ENCODE results near the gene ALPK1. TPM values are rescaled to one million over a fixed set of nuclear protein-coding genes. Genes with fewer than 3 reads are reported as not detected.

The ALPK1 gene
- polyA plus RNA-seq, 3 donors, result 10.1 to 18.5 (median 12.8) TPM

DNA sequence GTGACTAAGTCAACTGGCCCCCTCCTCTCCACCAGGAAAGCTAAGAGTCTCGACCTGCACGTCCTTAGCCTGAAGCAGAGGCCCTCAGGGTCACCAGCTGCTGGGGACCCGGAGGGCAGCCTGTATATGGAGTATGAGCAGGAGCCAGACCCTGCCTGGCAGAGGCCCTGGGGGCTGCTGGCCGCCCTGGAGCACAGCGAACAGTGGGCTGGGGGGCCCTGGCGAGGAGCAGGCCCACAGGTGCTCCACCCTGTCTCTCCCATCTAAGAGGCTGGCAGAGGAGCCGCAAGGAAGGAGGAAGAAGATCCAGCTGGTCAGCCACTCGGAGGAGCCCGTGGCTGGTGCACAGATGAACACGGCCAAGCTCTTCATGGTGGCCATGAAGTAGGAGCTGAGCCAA lies 61.2 kb downstream of the ALPK1 start:
- no peak for DNase-seq (ENCODE audit: extremely low read depth in 1 of 11, low read depth in 9 of 11, low spot score in 4 of 11)

DNA sequence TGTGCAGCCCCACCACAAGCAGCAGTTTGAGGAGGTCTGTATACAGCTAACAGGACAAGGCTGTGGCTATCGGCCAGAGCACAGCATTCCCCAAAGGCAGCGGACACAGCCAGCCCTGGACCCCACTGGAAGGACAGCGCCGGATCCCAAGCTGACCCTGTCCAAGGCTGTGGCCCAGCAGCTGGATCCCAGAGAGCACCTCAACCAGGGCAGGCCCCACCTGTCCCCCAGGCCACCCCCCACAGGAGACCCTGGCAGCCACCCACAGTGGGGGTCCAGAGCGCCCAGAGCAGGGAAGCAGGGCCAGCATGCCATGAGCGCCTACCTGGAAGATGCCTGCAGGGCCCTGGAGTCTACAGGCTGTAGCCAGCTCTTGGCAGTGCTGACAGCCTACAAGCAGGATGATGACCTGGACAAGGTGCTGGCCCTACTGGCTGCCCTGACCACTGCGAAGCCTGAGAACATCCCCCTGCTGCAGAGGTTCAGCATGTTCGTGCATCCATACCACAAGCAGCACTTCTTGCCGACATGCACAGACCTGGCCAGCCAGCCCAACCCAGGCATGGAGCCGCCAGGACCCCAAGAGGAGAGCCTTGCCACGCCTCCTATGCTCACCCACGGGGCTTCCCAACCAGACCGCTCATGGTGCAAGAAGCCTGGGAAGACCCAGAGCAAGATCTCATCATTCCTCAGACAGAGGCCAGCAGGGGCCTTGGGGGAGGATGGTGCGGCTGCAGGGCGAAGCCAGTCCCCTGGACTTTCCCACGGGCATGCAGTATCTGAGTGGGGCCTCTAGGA lies 62.0 kb downstream of the ALPK1 start:
- no peak for DNase-seq (ENCODE audit: extremely low read depth in 1 of 11, low read depth in 9 of 11, low spot score in 4 of 11)

DNA sequence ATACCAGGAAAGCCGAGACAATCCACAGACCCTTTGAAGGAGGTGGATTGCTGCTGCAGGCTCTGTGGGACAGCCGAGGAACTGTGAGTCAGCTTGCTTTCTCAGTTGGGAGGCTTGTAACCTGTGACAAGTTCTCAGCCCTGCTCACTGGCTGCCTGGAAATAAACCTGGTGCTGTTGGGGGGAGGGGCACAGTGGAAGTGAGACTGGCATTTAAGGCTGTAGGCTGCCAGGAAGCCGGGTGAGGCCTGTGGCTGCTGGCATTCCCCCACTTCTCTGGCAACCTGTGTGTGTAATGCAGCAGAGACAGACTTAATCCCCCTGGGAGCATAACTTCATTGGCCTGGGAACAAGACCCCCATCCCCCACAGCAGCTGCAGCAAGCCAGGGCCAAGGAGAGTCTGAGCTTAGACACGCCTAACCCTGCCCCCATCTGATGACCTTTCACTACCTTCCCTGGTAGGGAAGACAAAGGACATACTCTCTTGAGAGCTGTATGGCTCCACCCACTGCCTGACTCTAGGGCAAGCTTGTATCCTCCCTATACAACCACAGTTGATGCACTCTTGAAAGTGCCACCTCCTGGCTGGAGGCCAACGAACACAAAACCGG lies 64.1 kb downstream of the ALPK1 start:
- DNase-seq (ENCODE audit: extremely low read depth in 1 of 11, low read depth in 9 of 11, low spot score in 4 of 11), result no peak

DNA sequence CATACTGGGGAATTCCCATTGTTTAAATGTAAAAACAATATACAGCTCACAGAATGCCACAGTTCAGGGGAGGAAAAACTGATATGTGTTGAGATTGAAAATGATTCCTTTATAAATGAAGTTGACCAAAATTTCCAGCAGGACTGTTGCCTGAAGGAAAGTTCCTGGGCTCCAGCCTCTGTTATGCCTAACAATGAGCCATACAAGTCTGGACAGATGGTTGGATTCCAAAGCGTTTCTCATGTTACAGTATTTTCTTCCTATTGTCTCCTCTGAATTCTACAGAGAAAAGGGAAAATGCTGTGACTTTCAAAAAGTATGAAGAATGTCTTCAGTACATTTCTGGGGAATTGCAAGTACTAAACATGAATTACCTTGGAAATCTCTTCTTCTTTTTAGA lies 73.3 kb downstream of the ALPK1 start:
- no peak for DNase-seq (ENCODE audit: extremely low read depth in 1 of 11, low read depth in 9 of 11, low spot score in 4 of 11)

DNA sequence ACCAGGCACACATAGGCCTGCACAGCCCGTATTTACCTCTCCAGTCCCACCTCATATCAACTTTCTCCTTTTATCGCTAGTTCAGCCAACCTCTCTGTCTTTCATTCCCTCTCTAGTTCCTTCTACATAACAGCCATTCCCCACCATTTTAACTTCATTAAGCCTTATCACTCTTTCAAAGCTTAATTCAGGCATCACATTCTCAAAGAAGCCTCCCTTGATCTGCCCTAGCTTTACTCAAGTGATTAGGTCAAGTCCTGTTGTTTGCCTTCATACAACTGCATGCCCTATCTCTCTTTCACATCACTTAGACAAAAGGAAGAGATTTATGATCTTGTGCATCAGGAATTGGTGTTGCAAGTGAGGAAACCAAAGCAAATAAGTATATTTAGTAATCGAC lies 74.2 kb downstream of the ALPK1 start:
- DNase-seq (ENCODE audit: extremely low read depth in 1 of 11, low read depth in 9 of 11, low spot score in 4 of 11), result no peak

DNA sequence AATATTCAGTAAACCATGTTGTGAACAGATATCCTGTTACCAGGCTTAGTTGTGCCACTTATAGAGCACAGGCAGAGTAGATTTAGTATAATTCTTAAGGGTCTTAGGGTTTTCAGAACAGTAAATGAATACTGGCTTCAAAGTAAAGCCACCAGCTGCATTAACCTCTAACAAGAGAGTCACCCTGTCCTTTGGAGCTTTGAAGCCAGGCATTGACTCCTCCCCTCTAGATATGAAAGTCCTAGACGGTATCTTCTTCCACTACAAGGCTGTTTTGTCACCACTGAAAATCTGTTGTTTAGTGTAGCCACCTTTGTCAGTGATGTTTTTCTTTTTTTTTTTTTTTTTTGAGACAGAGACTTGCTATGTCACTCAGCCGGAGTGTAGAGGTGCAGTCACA lies 77.7 kb downstream of the ALPK1 start:
- no peak for DNase-seq (ENCODE audit: extremely low read depth in 1 of 11, low read depth in 9 of 11, low spot score in 4 of 11)

DNA sequence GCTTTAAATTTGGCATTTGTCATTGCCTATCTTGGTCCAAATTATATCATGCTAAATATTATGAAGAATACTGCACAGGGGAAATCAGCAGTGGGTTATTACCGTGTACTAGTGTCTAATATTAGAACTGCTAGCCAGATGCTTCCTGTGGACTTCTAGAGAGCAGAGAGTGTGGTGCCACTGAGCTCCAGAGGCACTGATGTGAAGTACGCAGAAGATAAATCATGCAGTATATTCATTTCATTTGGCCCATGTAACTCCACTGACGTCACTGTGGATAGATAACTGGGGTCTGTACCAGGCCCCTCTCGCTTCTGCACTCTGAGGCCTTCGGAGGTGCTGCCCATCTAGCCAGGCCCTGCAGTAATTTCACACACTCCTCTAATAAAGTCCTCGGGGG lies 80.0 kb downstream of the ALPK1 start:
- DNase-seq (ENCODE audit: extremely low read depth in 1 of 11, low read depth in 9 of 11, low spot score in 4 of 11), result no peak

DNA sequence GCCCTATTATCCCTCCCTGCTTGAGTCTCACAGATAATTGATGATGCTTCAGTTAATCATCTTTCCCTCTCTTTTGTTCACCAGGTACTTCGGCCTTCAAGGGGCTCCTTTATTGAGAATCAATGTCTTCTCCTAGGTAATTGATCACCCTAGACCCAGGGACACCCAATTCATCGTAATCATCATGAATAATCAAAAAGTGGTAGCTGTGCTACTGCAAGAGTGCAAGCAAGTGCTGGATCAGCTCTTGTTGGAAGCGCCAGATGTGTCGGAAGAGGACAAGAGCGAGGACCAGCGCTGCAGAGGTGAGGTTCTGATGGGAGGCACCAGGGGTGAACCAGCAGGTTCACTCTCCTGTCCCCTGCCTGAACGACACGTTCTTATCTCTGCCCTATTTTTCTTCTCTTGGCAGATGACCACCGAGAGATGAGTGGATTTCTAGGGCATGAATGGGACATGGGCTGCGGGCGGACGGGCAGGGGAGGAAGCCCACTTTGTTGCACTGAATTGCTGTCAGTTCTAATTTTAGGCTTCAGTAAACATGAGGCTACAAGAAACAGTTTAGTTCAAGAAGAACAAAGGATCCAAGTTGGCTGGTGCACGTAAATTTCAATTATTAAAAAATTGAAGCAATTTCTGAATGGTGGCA lies 80.5 kb downstream of the ALPK1 start:
- DNase-seq (ENCODE audit: extremely low read depth in 1 of 11, low read depth in 9 of 11, low spot score in 4 of 11), result no peak

DNA sequence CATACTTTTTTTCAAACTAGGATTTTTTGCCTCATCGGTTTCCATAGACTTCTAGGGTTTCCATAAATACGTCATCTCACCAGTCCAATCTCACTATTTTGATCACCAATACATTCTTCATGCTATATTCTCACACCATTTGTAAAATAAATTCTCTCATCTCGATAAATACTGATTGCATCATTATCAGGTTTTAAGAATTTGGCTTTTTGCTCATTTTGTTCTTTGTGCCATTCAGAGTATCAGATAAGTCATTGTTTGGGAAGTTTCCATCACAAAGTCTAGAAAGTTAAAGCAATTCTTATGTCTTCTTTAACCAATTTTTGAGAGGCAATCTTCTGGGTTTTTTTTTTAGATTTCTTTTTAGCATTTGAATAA lies 81.1 kb downstream of the ALPK1 start:
- DNase-seq (ENCODE audit: extremely low read depth in 1 of 11, low read depth in 9 of 11, low spot score in 4 of 11), result no peak

DNA sequence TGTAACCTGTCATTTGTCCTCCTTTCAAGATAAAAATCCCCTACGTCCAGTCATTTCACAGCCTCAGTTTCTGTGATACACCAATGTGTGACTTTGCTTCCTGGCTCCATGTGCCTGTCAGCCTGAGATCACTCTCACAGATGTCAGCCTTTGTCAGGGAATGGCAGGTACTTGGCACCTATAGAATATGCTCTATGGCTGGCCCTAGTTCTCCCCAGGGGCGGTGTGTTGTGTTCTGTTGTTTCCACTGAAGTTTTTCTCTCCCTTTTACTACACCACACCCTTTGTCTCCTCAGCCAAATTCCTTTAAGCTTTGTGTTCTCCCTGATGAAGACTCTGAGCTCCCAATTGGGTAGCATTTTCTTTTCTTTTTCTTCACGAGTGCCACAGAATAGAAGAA lies 81.7 kb downstream of the ALPK1 start:
- DNase-seq (ENCODE audit: extremely low read depth in 1 of 11, low read depth in 9 of 11, low spot score in 4 of 11), result no peak

DNA sequence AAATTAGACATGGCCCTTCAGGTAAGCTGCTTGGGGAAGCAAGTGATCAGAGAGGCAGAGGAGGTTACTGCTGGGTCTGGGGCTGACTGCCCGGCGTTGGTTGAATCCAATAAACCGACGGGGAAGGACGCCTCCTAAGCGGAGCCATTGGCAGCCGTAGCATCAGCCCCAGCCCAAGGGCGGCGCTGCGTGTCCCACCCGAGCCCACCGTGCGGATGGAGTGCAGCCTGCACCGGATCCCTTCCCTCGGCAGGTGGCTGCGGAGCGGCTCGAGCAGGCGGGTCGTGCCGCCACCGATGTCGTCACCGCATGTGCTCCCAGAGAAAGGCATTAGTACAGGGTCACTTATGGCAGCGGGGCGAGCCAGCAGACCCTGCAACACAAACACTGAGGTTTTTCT lies 82.1 kb downstream of the ALPK1 start:
- peak in 9 of 11 donors; percentile 4 to 47 (median 23) for DNase-seq (ENCODE audit: extremely low read depth in 1 of 11, low read depth in 9 of 11, low spot score in 4 of 11)

DNA sequence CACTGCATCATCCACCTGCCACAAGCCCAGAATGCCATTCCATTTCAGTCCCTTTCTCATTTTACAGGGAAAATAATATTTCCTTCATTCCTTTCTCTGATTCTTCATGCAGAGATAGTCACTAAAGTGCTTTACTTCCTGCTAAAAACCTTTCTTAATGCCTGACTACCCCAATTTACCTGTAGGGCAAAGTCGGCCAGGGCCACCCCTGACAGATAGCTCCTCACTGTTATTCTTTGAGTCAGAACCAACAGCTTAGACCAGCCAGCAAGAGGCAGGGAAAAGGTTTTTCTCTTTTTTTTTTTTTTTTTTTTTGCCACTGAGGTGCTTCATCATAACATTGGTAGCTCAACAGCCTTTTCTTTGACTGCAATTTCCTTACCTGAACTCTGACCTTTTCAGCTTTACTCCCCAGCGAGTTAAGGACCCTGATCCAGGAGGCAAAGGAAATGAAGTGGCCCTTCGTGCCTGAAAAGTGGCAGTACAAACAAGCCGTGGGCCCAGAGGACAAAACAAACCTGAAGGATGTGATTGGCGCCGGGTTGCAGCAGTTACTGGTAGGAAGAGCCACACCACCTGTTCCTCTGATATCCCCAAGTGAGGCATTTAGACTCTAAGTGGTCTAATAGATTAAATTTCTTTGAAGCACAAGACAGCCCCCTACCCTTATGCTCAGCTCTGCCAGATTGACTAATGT lies 85.0 kb downstream of the ALPK1 start:
- DNase-seq (ENCODE audit: extremely low read depth in 1 of 11, low read depth in 9 of 11, low spot score in 4 of 11), result no peak

DNA sequence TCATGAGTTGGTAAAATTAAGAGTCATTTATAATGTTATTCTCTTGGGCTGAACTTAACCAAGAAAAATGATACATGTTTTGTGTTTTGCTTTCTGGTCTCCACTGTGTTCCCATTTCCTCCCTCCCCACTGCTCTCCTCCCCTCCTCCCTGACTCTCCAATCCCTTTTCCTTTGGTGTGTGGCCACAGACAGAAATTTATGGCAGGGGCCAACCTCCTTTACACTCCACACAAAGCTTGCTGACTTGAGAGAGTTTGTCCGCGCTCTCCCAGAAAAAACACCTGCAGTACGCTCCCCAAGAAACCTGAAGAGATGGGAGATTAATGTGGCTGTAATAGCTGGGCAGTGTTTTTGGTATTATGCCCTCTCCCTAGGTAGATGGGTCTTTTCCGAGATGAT lies 88.9 kb downstream of the ALPK1 start:
- peak in 6 of 11 donors; percentile 1 to 38 (median 17) for DNase-seq (ENCODE audit: extremely low read depth in 1 of 11, low read depth in 9 of 11, low spot score in 4 of 11)

DNA sequence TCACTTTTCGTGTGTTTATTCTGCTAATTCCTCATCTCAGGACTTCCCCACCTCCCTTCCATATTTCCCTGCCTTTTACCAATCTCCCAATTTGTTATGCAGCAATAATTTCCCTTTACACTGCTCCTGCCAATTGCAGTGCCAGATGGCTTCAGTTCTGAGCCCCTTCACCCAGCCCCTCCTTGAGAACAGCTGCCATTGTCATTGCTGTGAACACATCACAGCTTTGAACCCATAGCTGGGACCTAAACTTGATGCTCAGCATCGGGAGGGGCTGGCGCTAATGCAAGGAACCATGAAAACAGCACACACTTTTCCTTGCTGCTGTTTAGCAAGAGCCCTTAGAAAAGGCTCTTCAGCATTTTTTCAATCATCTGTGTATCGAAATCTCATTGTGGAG lies 104.9 kb downstream of the ALPK1 start:
- no peak for DNase-seq (ENCODE audit: extremely low read depth in 1 of 11, low read depth in 9 of 11, low spot score in 4 of 11)

DNA sequence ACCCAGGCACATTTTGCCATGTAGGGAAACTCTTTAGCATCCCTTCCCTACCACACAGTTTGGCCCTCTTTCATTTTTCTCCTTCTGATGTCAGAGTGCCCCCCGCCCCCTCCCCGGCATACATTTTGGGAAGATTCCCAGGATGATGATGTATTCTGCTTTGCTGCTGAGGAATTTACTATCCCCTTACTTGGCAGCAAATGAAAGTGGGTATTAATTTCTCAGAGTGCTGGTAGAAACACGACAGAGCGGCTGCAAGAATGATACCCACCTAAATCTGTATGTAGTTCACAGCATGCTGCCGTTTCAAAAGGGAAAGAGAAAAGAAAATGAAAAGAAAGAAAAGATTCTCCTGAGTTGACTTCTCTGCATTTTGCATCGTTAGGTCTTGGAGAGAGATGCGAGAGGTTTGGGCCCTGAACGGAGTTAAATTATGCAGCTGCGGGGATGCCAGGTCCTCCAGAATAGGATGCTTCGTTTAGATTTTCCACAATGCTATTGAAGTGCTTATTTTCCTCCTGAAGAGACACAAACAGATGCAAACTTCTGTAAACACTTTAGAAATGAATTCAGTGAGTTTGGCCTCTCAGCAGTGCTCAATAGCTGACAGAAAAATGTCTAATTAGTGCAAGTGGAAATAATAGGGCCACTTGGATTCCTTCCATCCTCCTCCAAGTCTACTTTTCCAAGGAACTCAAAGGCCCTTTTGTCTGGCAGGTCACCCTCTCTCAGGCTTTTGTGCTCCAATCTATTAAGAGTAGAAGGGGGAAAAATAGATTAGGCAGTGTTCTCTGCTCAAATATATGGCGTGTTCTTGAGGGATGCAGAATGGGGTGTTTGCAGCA lies 106.2 kb downstream of the ALPK1 start:
- no peak for DNase-seq (ENCODE audit: extremely low read depth in 1 of 11, low read depth in 9 of 11, low spot score in 4 of 11)

DNA sequence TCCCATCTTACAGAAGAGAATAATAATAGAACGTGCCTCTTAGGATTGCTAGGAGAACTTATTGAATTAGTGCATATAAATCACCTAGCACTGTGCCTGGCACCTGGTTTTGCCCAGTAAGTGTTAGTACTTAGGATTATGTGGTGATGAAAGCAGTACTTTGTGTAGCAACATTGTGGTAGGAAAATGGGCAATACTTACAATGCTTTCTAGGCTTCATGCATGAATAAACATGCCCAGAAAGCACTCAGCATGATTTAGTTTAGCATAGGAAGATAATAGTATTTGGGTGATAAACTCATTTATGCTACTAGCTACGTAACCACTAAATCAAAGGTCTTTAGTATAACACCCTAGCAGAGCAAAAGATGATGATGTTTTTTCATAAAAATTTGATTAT lies 113.2 kb downstream of the ALPK1 start:
- DNase-seq (ENCODE audit: extremely low read depth in 1 of 11, low read depth in 9 of 11, low spot score in 4 of 11), result no peak

DNA sequence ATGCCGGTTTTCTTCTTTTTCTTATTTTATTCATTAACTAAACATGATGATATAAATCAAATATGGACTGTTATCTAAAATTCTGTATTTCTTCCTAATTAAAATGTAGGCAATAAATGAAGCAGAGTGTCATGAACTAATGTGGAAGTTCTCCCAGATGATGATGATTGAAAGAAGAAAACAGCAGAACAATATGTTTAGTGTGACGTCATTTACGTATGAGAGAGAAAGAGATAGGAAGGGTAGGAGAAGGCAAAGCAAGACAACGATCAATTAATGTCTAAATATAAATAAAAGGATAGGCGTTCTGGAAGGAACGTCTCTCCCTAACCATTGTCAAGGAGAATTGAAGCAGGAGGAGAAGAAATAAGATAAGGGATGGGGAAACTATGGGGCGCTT lies 113.6 kb downstream of the ALPK1 start:
- no peak for DNase-seq (ENCODE audit: extremely low read depth in 1 of 11, low read depth in 9 of 11, low spot score in 4 of 11)

DNA sequence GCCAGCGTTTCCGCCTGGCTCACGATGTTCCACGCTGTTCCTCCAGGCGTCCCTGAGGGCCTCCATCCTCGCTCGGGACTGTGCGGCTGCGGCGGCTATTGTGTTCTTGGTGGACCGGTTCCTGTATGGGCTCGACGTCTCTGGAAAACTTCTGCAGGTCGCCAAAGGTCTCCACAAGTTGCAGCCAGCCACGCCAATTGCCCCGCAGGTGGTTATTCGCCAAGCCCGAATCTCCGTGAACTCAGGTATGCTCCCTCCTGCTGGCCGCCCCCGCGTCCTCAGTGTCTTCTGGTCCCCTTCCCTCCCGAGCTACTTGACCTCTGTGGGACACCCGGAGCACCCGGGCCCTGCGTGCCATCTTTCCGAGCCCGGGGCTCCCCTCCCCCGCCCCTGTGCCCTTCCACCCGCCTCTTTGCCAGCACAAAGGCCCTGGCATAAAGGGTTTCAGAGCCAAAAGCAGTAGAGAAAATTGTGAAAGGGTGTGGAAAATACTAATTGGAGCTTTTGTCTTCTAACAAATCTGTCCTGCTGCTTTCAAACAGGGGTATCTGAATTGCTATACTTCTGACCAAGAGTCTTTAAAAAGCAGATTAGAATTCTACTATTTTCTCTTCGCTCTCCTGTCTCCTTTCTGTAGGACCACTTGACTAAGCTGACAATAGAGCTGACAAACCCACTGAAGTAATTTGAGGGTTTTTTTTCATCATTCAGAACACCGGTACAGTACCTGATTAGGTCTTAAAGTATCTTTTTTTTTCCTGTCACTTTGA lies 114.8 kb downstream of the ALPK1 start:
- DNase-seq (ENCODE audit: extremely low read depth in 1 of 11, low read depth in 9 of 11, low spot score in 4 of 11), result no peak
